GM19438 (cell line): ENCODE results near the gene LARGE2.

Experiments used
- ATAC-seq: cut with Tn5 transposase; IDR thresholded peaks from one replicate; pipeline ENCODE4 v1.9.1; 2021; ENCODE audit warnings: low read depth; ENCODE audit not compliant: unreplicated experiment

Gene LARGE2

GRCh38 chr11:45922425-45923082 lies at the start of gene LARGE2:
Gene LARGE2 (plus strand): TSS chr11:45922656. CDS start chr11:45922883, 227 bp downstream.
- ATAC-seq, result no peak

- ATAC-seq, result no peak
Observed at GRCh38 chr11:45876401-45876800, 46.1 kb upstream of the LARGE2 start.

- no peak for ATAC-seq
Observed at GRCh38 chr11:45877221-45877620, 45.2 kb upstream of the LARGE2 start.

DNA sequence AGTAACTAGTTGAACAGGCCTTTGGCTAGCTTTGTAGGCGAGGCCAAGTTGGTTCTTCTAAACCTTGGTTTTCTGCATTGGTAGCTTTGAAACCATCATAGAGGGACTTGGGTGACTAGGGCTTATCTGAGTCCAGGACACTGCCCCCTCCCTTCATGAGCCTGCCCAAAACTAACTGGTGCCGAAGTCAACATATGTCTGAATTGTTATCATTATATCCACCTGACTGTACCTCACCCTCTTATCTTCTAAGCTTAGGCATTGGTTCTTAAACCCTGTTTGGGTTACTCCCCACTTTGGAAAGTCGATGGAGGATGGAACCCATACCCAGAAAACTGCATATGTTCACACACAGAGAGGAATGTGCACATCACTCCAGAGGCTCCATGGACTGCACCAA lies 44.6 kb upstream of the LARGE2 start:
- ATAC-seq, result no peak

DNA sequence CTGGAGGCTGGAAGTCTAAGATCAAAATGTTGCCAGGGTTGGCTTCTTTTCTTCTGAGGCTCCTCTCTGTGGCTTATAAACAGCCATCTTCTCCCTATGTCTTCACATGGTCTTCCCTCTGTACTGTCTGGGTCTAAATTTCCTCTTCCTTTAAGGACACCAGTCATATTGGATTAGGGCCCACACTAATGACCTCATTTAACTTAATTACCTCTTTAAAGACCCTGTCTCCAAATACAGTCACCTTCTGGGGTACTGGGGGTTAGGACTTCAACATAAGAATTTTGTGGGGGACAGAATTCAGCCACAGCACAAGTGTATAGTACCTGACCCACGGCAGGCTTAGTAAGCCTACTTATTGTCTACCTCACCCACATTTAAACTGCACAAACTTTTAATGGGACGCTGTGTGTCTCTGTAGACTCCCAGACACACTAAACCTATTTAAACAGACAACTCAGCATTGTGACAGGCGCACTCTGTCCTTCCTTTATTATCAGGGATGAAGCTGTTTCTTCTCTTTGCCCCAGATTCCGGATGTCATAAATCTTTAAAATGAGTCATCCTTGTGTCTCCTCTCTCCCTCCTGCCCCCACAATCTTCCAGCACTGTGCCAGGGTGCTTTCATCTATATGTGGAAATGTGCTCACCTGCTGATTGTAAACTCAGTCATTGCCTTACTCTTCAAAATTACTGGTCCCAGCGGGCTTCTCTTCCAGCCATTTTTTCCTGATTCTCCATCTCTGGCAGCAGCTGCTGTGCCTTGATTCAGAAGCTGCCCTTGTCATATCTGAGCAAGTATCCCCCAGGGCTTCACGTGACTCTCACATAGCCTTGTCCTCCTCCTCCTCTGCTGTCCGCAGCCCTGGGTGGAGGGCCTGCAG lies 42.4 kb upstream of the LARGE2 start:
- ATAC-seq, result no peak

- ATAC-seq, result no peak
Observed at GRCh38 chr11:45880772-45881570, 41.5 kb upstream of the LARGE2 start.

DNA sequence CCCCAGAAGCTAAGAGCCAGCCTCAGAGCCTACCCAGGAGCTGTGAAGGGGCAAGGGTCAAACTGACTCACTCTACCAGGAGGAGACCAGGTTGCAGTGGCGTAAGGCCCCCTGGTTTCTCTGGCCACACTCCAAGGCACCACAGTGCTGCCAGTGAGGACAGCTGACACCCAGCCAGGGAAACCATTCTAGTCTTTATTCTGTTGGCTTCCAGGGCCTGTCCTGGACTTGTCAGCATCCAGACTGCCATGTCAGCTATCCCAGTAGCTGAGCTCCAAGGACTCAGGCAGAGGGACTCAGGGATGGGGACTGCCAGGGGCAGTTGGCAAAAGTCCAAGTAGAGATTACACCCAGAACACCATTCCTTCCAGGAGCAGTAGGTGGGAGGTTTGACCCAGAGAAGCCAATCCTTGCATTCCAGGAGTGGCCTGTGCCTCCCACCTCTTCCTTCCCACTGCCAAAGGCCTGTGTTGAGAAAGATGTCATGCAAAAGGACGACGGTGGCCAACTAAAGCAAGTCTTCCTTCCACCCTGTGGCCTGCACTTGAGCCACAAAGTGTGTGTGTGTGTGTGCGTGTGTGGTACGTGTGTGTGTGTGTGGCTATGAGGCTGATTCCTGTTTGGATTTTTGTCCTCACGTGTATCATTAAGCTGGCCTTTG lies 40.6 kb upstream of the LARGE2 start:
- ATAC-seq, result no peak

DNA sequence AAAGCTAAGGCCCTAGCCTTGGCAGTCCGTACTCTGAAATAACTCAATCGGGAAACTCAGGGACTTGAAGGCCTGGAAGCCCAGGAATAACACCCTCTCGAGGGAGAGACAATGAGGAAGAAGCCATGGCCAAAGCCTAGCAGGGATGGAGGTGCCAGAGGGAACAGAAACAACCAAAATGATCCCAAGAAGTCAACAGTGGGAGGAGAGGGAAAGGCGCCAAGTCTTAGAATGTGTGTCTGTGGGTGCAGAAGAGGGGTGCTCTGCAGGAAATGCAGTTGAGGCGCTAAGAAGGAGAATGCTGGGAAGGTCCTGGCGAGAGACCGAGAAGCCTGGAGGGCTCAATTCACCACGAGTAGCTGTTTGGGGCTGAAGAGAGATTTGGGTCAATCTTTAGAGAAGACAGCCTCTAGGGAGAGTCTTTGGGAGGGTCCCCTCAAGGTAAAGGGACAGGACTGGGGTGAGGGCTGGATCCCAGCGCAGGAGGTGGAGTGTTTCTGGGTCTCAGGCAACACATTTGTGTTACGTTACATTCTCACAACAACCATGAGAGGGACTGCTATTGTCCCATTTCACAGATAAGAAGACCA lies 37.8 kb upstream of the LARGE2 start:
- ATAC-seq, result no peak

GRCh38 chr11:45885274-45885920 lies 37.1 kb upstream of the LARGE2 start, which contains the start of gene MAPK8IP1:
Gene MAPK8IP1 (plus strand): TSS chr11:45885651. CDS start chr11:45885821, 170 bp downstream.
- ATAC-seq, result peak; percentile 60

- ATAC-seq, result no peak
Observed at GRCh38 chr11:45885921-45886721, 36.3 kb upstream of the LARGE2 start.

DNA sequence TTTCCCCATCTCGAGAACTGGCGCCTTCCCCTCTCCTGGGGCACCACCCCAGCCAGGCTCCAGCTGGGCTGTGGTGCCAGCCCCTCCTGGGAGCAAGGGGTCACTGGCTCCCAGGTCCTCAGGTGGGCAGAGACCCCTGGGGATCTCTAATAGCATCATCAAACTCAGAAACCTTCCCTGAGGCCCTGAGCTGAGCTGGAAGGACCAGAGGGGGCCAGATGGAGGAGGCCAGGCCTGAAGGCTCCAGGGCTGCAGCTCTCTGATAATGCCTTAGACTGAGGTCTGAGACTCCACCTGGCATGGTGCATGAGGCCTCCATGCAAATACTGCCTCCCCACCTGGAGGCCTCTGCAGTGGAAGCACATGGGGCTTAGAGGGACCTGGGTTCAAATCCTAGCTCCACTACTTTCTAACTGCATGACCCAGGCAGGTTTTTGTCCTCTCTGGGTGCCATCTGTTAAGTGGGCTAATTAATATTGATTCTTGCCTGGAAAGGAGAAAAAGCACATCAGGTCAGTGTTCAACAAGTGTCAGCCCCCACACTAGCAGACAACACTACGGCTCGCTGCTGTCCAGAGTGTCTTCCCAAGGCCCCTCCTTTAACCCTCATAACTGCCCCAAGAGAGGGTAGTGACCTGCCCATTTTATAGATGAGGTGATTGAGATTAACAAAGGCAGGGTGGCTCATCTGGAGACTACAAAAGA lies 35.5 kb upstream of the LARGE2 start:
- no peak for ATAC-seq

DNA sequence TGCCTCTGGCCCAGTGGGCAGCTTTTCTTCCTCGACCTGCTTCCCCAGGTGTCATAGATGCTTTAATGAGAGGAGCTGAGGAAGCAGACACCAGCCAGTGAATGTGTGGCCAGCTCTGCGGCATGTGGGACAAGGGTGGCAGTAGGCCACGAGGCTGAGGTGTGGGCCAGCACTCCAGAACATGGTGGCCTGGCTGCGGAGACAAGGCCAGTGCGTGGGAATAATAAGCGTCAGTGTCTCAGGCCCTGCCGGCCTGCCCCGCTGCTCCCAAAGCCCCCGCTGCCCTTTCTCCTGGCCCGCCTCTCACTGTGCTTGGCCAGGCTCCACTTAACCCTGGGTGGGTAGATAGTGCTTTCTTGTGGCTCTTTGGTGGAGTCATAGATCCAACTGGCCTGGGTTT lies 34.9 kb upstream of the LARGE2 start:
- ATAC-seq, result no peak

- ATAC-seq, result no peak
Observed at GRCh38 chr11:45889555-45889954, 32.9 kb upstream of the LARGE2 start.

DNA sequence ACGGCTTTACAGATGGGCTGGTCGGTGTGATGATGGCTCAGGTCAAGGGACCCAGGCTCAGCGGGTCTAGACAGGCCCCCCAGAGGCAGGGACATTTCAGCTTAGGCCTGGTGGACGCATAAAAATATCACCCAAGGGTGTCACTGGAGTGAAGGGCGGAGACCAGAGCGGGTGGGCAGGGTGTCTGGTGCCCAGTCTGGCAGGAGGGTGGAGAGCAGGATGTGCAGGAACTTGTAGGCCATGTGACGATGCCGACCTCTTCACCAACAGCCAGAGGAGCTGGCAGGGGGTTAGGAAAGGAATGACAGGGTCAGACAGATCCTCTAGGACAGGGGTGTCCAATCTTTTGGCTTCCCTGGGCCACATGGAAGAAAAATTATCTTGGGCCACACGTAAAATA lies 32.5 kb upstream of the LARGE2 start:
- ATAC-seq, result no peak

GRCh38 chr11:45890886-45891550 lies 31.4 kb upstream of the LARGE2 start:
- no peak for ATAC-seq

- no peak for ATAC-seq
Observed at GRCh38 chr11:45892856-45893255, 29.6 kb upstream of the LARGE2 start.

GRCh38 chr11:45894555-45895247 lies 27.8 kb upstream of the LARGE2 start:
- no peak for ATAC-seq
